HepG2 (cell line): ENCODE results near the gene KLHL36. TPM values are rescaled to one million over a fixed set of nuclear protein-coding genes. Genes with fewer than 3 reads are reported as not detected.

ENCODE experiments used
- CBX2 ChIP-seq, 2 experiments: fragments of 200-600 bp in 1 of 2; sonication (generic); formaldehyde crosslinking in 1 of 2; IDR thresholded peaks; 2 replicates each; pipeline versions ENCODE4 v1.7.0 to v1.8.1; 2018 to 2022; ENCODE audit warnings: low read depth in 2 of 2, low read length in 1 of 2, mild to moderate bottlenecking in 1 of 2, missing genetic modification reagents in 1 of 2
- CTCF ChIP-seq: sonication (generic); formaldehyde crosslinking; IDR thresholded peaks from 2 replicates; pipeline ENCODE4 v1.5.0; 2020; ENCODE audit warnings: mild to moderate bottlenecking, missing genetic modification reagents, moderate library complexity
- ETV6 ChIP-seq: sonication (generic); formaldehyde crosslinking; conservative IDR thresholded peaks from 2 replicates; pipeline ENCODE4 v1.4.0; 2020; ENCODE audit warnings: missing genetic modification reagents
- HCFC1 ChIP-seq: fragments of 150-350 bp; IDR thresholded peaks from 2 replicates; pipeline ENCODE4 v1.6.1; 2014; ENCODE audit warnings: low read depth, low read length
- IRF9 ChIP-seq: sonication (generic); formaldehyde crosslinking; IDR thresholded peaks from 2 replicates; pipeline ENCODE4 v1.8.0; 2022; ENCODE audit warnings: missing genetic modification reagents, mild to moderate bottlenecking, borderline replicate concordance
- NCOR1 ChIP-seq: fragments of 200-600 bp; sonication (generic); IDR thresholded peaks from 2 replicates; pipeline ENCODE4 v1.7.0; 2017; ENCODE audit warnings: antibody characterized with exemption, low read length, borderline replicate concordance
- PAWR ChIP-seq: sonication (generic); formaldehyde crosslinking; IDR thresholded peaks from 2 replicates; pipeline ENCODE4 v1.4.0; 2020; ENCODE audit warnings: missing genetic modification reagents, mild to moderate bottlenecking, borderline replicate concordance
- PHF8 ChIP-seq: sonication (generic); formaldehyde crosslinking; IDR thresholded peaks from 2 replicates; pipeline ENCODE4 v1.5.0; 2020; ENCODE audit warnings: missing genetic modification reagents
- PRPF4 ChIP-seq: fragments of 200-400 bp; formaldehyde crosslinking; IDR thresholded peaks from 2 replicates; pipeline ENCODE4 v1.6.1; 2016; ENCODE audit warnings: low read length, low read depth; ENCODE audit not compliant: poor library complexity, severe bottlenecking
- RORA ChIP-seq: sonication (generic); formaldehyde crosslinking; IDR thresholded peaks from 2 replicates; pipeline ENCODE4 v1.5.0; 2020; ENCODE audit warnings: mild to moderate bottlenecking, missing genetic modification reagents, moderate library complexity
- ZNF280B ChIP-seq: sonication (generic); formaldehyde crosslinking; IDR thresholded peaks from 2 replicates; pipeline ENCODE4 v1.5.0; 2020; ENCODE audit warnings: missing genetic modification reagents, mild to moderate bottlenecking, borderline replicate concordance
- ZNF318 ChIP-seq: sonication (generic); formaldehyde crosslinking; IDR thresholded peaks from 2 replicates; pipeline ENCODE4 v1.4.0; 2020; ENCODE audit warnings: mild to moderate bottlenecking, missing genetic modification reagents
- ZNF614 ChIP-seq: IDR thresholded peaks from 2 replicates; pipeline ENCODE4 v1.6.1; 2018; ENCODE audit warnings: missing biosample characterization, missing genetic modification reagents, inconsistent platforms, borderline replicate concordance
- polyA plus RNA-seq, 8 experiments: library from polyadenylated mRNA; depleted of rRNA in 3 of 8; stranded (reverse) in 7 of 8; unstranded in 1 of 8; fragments of >200 nt; fragmentation: Illumina TruSeq in 4 of 8; extraction: Trizol in 4 of 8; gene quantifications; 2 replicates each; pipeline versions ENCODE4 v1.2.1 to v1.2.3, GENCODE V29; 2011 to 2016; ENCODE audit warnings: low read depth in 4 of 8, missing spikeins in 1 of 8, mixed read lengths in 1 of 8; ENCODE audit not compliant: insufficient read depth in 1 of 8
- total RNA-seq, 5 experiments: library from RNA; depleted of rRNA; stranded (reverse); fragments of >200 nt; fragmentation: Illumina TruSeq; extraction: Trizol; gene quantifications; 2 replicates each; pipeline ENCODE4 v1.2.3, GENCODE V29; 2016; ENCODE audit warnings: low read depth in 1 of 5

The KLHL36 gene
- total and polyA plus RNA-seq, 2 of the 13 experiments (the other 11 are each of a cell fraction or from before 2014, with no cell fraction given): 24.3 to 26.0 TPM

- TF ChIP-seq IRF9 (CRISPR knock-in tag) (no peak), ZNF280B (CRISPR knock-in tag) (no peak), HCFC1 (no peak; the same call in 1 of the 2 replicates), PHF8 (CRISPR knock-in tag) (peak; percentile 99), PRPF4 (no peak), PAWR (CRISPR knock-in tag) (0 out of 2 replicates have a peak, but pooled peaks have one; percentile 0), RORA (no peak), CTCF (CRISPR knock-in tag) (peak; percentile 10; the same call in 1 of the 2 replicates), NCOR1 (no peak), ZNF318 (CRISPR knock-in tag) (no peak), CBX2 (IDR thresholded peaks at IDR 0.05; ENCODE audit: low read depth, low read length) (no peak), CBX2 (CRISPR knock-in tag; IDR thresholded peaks at IDR 0.05; ENCODE audit: low read depth) (no peak), ETV6 (peak; percentile 74; the same call in 1 of the 2 replicates), ZNF614 (peak; percentile 69; the same call in 1 of the 2 replicates)
These were observed 51.6 kb downstream of the KLHL36 start, which contains the start of gene USP10 (continued) for GRCh38 chr16:84699712-84700445.
